Loucy (cell line): ENCODE results near the gene TRRAP.

Source experiments
- CTCF ChIP-seq: fragments of 200-600 bp; sonication (generic); conservative IDR thresholded peaks from 2 replicates; pipeline ENCODE4 v1.5.1; 2014; ENCODE audit warnings: mild to moderate bottlenecking, antibody characterized with exemption, low read length
- EZH2phosphoT487 ChIP-seq: fragments of 200-600 bp; IDR thresholded peaks from 2 replicates; pipeline ENCODE4 v1.6.1; 2018; ENCODE audit warnings: antibody characterized with exemption, mild to moderate bottlenecking, moderate library complexity, borderline replicate concordance

- TF ChIP-seq CTCF = no peak
- no peak for TF ChIP-seq EZH2phosphoT487
These were observed 157.6 kb downstream of the TRRAP start for GRCh38 chr7:99035723-99036545.
